ENCODE results near the gene ZNF831.

Gene ZNF831

DNA sequence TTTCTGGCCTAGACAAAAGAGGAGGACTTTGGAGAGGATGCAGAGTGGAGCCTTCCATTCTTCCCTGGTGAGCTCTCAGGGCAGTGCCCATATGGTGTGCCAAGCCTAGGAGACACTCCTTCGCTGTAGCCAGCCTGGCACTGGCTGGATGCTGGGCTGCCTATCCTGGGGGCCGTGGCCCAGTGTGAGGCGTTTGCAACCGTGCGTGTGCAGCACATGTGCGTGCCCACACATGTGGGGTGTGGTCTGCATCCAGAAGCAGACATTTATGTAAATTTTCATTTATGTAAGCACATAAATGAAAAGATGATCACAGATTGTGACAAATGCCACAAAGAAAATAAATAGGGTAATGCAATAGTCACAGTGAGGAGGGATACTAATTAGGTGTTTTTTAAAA, 35.8 kb upstream of the ZNF831 start:
- Histone ChIP-seq H3K27ac (no peak overlapping the region), H3K27me3 (ENCODE audit: insufficient read depth, low read depth) (peaks cover 24% of the 10 kb centered on the region; the same call in 1 of the 2 replicates), H3K4me3 (IDR thresholded peaks at IDR 0.05; ENCODE audit: insufficient read depth, low read depth, low read length) (no peak overlapping the region)

DNA sequence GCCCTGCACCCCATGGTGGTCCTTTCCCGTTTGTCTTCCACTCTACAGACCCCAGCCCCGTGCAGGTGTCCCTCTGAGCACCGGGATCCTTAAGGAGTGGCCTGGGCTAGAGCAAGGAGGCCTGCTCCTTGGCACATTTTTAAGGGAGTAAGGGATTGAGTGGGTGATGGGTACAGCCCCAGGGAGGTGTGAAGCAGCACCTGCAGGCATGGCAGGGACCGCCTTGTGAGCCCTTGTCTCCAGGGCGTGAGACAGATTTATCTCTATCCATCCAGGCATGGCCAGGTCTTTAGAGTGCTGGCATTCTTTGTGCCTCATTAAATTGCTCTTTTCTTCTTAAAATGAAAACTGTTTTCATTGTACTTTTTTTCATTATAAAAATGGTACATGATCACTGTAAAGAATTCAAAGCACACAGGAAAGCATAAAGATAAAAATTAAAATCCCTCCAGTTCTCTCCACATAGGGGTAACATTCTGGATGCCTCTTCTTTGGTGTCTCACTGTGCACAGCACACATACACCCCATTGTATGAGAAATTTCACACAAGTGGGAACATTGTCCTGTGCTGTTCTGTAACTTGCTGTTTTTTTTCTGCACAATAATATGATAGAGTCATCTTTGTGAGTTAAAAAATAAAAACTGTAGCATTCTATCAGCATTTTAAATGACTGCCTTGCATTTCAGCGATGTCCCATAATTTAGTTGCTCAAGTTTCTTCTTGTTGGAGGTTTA, 31.9 kb upstream of the ZNF831 start:
- H3K79me2 ChIP-seq (ENCODE audit: insufficient read depth, low read depth) = no peaks in the 10 kb centered on the region
- no peak overlapping the region for H3K27ac ChIP-seq
- H3K27me3 ChIP-seq (ENCODE audit: insufficient read depth, low read depth) = peaks cover 7% of the 10 kb centered on the region; the same call in 1 of the 2 replicates
- H2AFZ ChIP-seq (ENCODE audit: low read depth) = no peak overlapping the region
- TF ChIP-seq, protein P1, sequence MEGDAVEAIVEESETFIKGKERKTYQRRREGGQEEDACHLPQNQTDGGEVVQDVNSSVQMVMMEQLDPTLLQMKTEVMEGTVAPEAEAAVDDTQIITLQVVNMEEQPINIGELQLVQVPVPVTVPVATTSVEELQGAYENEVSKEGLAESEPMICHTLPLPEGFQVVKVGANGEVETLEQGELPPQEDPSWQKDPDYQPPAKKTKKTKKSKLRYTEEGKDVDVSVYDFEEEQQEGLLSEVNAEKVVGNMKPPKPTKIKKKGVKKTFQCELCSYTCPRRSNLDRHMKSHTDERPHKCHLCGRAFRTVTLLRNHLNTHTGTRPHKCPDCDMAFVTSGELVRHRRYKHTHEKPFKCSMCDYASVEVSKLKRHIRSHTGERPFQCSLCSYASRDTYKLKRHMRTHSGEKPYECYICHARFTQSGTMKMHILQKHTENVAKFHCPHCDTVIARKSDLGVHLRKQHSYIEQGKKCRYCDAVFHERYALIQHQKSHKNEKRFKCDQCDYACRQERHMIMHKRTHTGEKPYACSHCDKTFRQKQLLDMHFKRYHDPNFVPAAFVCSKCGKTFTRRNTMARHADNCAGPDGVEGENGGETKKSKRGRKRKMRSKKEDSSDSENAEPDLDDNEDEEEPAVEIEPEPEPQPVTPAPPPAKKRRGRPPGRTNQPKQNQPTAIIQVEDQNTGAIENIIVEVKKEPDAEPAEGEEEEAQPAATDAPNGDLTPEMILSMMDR (conservative IDR thresholded peaks at IDR 0.05; ENCODE audit: low read depth, low read length) = no peak
- H3K4me1 ChIP-seq (ENCODE audit: low read depth, poor library complexity, severe bottlenecking) = no peaks in the 10 kb centered on the region
- no peaks in the 10 kb centered on the region for H3K36me3 ChIP-seq (ENCODE audit: insufficient read depth)
- no peaks in the 10 kb centered on the region for H4K20me1 ChIP-seq (ENCODE audit: insufficient read depth)
- no peak overlapping the region for H3K4me2 ChIP-seq
- H3K4me3 ChIP-seq (IDR thresholded peaks at IDR 0.05; ENCODE audit: insufficient read depth, low read depth, low read length) = no peak overlapping the region
- H3K9ac ChIP-seq = no peak overlapping the region

More for the DNA sequence above, 35.8 kb upstream of the ZNF831 start:
- no peaks in the 10 kb centered on the region for H4K20me1 ChIP-seq (ENCODE audit: insufficient read depth)
- no peak overlapping the region for H3K4me2 ChIP-seq
- H3K79me2 ChIP-seq (ENCODE audit: insufficient read depth, low read depth) = no peaks in the 10 kb centered on the region
- H3K36me3 ChIP-seq (ENCODE audit: insufficient read depth) = no peaks in the 10 kb centered on the region
- H2AFZ ChIP-seq (ENCODE audit: low read depth) = no peak overlapping the region
- no peak overlapping the region for H3K9ac ChIP-seq
- TF ChIP-seq, protein P1 (conservative IDR thresholded peaks at IDR 0.05; ENCODE audit: low read depth, low read length) = no peak
- H3K4me1 ChIP-seq (ENCODE audit: low read depth, poor library complexity, severe bottlenecking) = no peaks in the 10 kb centered on the region

DNA sequence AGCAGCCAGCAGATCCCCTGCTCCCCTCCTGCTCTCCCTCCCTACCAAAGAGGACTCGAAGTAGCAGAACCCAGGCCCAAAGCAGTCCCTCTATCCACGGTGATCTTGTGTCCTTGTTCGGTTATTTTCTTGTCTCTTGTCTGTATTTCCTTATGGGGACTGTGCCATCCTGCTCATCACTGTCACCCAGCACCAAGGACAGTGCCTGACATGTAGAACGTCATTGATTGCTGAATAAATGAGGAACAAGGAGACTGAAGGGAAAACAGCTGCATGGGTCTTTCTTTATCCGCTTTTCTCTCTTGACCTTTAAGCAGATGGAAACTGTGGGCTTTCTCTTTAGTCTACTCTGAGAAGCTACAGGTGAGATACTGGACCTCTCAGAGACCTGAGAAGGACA, 29.4 kb upstream of the ZNF831 start:
- Histone ChIP-seq H3K9ac (no peak overlapping the region), H3K27ac (no peak overlapping the region), H3K27me3 (ENCODE audit: insufficient read depth, low read depth) (no peaks in the 10 kb centered on the region; the same call in 1 of the 2 replicates), H3K36me3 (ENCODE audit: insufficient read depth) (no peaks in the 10 kb centered on the region), H4K20me1 (ENCODE audit: insufficient read depth) (no peaks in the 10 kb centered on the region), H3K4me3 (IDR thresholded peaks at IDR 0.05; ENCODE audit: insufficient read depth, low read depth, low read length) (no peak overlapping the region), H3K4me2 (no peak overlapping the region), H3K79me2 (ENCODE audit: insufficient read depth, low read depth) (no peaks in the 10 kb centered on the region), H2AFZ (ENCODE audit: low read depth) (no peak overlapping the region), H3K4me1 (ENCODE audit: low read depth, poor library complexity, severe bottlenecking) (no peaks in the 10 kb centered on the region)
- TF ChIP-seq, protein P1 (conservative IDR thresholded peaks at IDR 0.05; ENCODE audit: low read depth, low read length) = no peak

DNA sequence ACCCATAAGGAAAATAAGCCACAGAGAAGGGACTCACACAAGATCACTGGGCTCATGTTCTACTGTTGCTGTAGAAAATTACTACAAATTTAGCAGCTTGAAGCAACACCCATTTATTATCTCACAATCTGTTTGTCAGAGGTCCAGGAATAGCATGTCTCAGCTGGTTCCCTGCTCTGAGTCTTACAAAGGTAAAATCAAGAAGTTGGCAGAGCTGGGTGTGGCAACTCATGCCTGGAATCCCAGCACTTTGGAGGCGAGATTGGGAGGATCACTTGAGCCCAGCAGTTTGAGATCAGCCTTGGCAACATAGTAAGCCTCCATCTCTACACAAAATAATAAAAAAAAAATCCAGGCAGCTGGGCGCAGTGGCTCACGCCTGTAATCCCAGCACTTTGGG, 28.5 kb upstream of the ZNF831 start:
- Histone ChIP-seq H3K4me2 (no peak overlapping the region), H3K79me2 (ENCODE audit: insufficient read depth, low read depth) (no peaks in the 10 kb centered on the region), H3K27ac (no peak overlapping the region), H3K36me3 (ENCODE audit: insufficient read depth) (no peaks in the 10 kb centered on the region), H4K20me1 (ENCODE audit: insufficient read depth) (no peaks in the 10 kb centered on the region), H3K4me1 (ENCODE audit: low read depth, poor library complexity, severe bottlenecking) (no peaks in the 10 kb centered on the region), H3K9ac (no peak overlapping the region), H3K27me3 (ENCODE audit: insufficient read depth, low read depth) (no peaks in the 10 kb centered on the region; the same call in 1 of the 2 replicates), H2AFZ (ENCODE audit: low read depth) (no peak overlapping the region), H3K4me3 (IDR thresholded peaks at IDR 0.05; ENCODE audit: insufficient read depth, low read depth, low read length) (no peak overlapping the region)
- TF ChIP-seq, protein P1 (conservative IDR thresholded peaks at IDR 0.05; ENCODE audit: low read depth, low read length) = no peak
